GM18498 (cell line): ENCODE data around the gene BOD1.
A peak's percentile ranks its signal among the peaks of the same experiment; 100 is the strongest.
"Not testable (repeated sequence)": the region's sequence is repeated elsewhere in the genome, so short reads cannot be mapped to it uniquely, and the experiment has no call there.

Source experiments
- ATAC-seq: cut with Tn5 transposase; IDR thresholded peaks from one replicate; pipeline ENCODE4 v1.9.1; 2021; ENCODE audit warnings: mild to moderate bottlenecking, moderate library complexity; ENCODE audit not compliant: unreplicated experiment

Gene BOD1

GRCh38 chr5:173620784-173621183 is 4.3 kb upstream of the BOD1 start:
- no peak for ATAC-seq

- ATAC-seq = no peak
These were observed 2.6 kb upstream of the BOD1 start for GRCh38 chr5:173618927-173619519.

- peak; percentile 55 for ATAC-seq
These were observed 420 bp downstream of the BOD1 start for GRCh38 chr5:173615884-173616576.

GRCh38 chr5:173614591-173614990 is 1.9 kb downstream of the BOD1 start:
- ATAC-seq = no peak

- no peak for ATAC-seq
These were observed 2.9 kb downstream of the BOD1 start for GRCh38 chr5:173613433-173614159.

- ATAC-seq = no peak
These were observed 3.5 kb downstream of the BOD1 start for GRCh38 chr5:173612948-173613347.

- no peak for ATAC-seq
These were observed 4.7 kb downstream of the BOD1 start for GRCh38 chr5:173611706-173612105.

- no peak for ATAC-seq
These were observed 12.3 kb downstream of the BOD1 start for GRCh38 chr5:173604141-173604540.

- ATAC-seq = no peak
These were observed 14.0 kb downstream of the BOD1 start for GRCh38 chr5:173602423-173602822.

GRCh38 chr5:173598686-173599085 is 17.8 kb downstream of the BOD1 start:
- ATAC-seq = no peak

- ATAC-seq = no peak
These were observed 19.1 kb downstream of the BOD1 start for GRCh38 chr5:173597304-173597703.

- no peak for ATAC-seq
These were observed 20.6 kb downstream of the BOD1 start for GRCh38 chr5:173595841-173596240.

GRCh38 chr5:173594061-173594460 is 22.4 kb downstream of the BOD1 start:
- no peak for ATAC-seq

GRCh38 chr5:173592050-173592669 is 24.3 kb downstream of the BOD1 start:
- ATAC-seq = no peak

GRCh38 chr5:173591056-173591514 is 25.4 kb downstream of the BOD1 start:
- ATAC-seq = no peak

- ATAC-seq = no peak
These were observed 25.9 kb downstream of the BOD1 start for GRCh38 chr5:173590436-173591055.

- ATAC-seq = not testable (repeated sequence)
These were observed 30.3 kb downstream of the BOD1 start for GRCh38 chr5:173586133-173586532.

- ATAC-seq = no peak
These were observed 33.1 kb downstream of the BOD1 start for GRCh38 chr5:173583346-173583745.

- ATAC-seq = no peak
These were observed 34.0 kb downstream of the BOD1 start for GRCh38 chr5:173582216-173583111.
